Measurements from ENCODE around the gene TNFSF8.

The TNFSF8 gene

DNA sequence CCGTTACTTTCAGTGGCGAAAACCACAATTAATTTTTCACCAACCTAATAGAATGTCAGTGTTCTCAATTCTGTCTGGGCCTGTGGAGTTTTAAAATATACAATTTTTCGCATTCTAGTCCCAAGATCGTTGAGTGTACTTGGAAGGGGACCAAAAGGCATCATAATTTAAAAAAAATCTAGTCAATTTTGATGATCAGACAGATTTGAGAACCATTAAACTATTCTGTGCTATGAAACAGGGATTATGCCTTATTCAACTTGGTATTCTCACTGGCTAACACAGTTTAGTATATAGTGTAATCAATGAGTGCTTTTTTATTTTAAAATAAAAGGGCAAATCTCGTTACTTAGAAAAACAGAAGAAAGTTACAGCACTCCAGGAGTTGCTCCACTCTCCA is 63.1 kb downstream of the TNFSF8 start:
- TF ChIP-seq, protein P1, sequence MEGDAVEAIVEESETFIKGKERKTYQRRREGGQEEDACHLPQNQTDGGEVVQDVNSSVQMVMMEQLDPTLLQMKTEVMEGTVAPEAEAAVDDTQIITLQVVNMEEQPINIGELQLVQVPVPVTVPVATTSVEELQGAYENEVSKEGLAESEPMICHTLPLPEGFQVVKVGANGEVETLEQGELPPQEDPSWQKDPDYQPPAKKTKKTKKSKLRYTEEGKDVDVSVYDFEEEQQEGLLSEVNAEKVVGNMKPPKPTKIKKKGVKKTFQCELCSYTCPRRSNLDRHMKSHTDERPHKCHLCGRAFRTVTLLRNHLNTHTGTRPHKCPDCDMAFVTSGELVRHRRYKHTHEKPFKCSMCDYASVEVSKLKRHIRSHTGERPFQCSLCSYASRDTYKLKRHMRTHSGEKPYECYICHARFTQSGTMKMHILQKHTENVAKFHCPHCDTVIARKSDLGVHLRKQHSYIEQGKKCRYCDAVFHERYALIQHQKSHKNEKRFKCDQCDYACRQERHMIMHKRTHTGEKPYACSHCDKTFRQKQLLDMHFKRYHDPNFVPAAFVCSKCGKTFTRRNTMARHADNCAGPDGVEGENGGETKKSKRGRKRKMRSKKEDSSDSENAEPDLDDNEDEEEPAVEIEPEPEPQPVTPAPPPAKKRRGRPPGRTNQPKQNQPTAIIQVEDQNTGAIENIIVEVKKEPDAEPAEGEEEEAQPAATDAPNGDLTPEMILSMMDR (IDR thresholded peaks at IDR 0.05; ENCODE audit: control insufficient read depth, extremely low read depth, insufficient read depth), result no peak
- no peak for DNase-seq (ENCODE audit: low read depth)
- no peak overlapping the region for H3K4me3 ChIP-seq (ENCODE audit: low read depth, low read length)

DNA sequence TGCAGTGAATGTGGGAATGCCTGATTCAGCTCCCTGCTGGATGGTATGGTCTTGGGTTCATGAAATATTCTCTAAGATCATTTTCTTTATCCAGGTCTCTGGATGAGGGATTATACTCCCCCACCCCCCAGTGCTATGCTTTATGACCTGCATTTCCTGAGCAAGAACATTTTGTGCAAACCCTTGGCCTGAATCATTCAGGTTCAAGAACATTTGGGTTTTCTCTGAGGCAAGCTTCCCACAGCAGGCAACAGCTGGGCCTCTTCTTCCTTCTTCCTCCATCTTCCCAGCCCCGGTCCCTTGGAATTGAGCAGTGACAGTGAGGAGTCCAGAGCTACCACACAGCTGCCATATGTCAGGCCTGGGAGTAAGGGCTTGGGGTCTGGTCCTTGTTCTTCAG is 65.9 kb downstream of the TNFSF8 start:
- DNase-seq (ENCODE audit: low read depth), result no peak
- no peak overlapping the region for H3K4me3 ChIP-seq (ENCODE audit: low read depth, low read length)
- TF ChIP-seq, protein P1 (IDR thresholded peaks at IDR 0.05; ENCODE audit: control insufficient read depth, extremely low read depth, insufficient read depth), result no peak

DNA sequence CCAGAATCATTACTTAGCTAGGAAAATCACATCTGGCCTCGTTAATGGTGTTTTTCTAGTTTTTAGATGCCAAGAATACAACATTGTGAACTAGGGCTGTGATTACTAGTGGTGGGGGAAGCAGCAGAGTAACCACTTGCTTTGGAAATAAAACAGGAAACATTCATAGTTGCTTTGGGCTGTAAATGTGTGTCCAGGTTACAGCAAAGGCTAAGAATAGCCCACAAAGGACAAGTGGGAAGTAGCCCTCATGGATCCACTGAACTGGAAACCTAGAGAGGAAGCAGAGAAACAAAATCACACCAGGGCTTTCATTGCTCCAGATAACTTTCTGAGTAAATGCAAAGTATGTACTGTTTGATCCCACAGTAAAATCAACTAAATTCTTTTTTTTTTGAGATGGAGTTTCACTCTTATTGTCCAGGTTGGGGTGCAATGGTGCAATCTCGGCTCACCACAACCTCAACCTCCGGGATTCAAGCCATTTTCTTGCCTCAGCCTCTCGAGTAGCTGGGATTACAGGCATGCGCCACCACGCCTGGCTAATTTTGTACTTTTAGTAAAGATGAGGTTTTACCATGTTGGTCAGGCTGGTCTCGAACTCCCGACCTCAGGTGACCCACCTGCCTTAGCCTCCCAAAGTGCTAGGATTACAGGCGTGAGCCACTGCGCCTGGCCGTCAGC is 68.3 kb downstream of the TNFSF8 start:
- DNase-seq (ENCODE audit: low read depth), result no peak
- TF ChIP-seq, protein P1 (IDR thresholded peaks at IDR 0.05; ENCODE audit: control insufficient read depth, extremely low read depth, insufficient read depth), result no peak
- no peak overlapping the region for H3K4me3 ChIP-seq (ENCODE audit: low read depth, low read length)

DNA sequence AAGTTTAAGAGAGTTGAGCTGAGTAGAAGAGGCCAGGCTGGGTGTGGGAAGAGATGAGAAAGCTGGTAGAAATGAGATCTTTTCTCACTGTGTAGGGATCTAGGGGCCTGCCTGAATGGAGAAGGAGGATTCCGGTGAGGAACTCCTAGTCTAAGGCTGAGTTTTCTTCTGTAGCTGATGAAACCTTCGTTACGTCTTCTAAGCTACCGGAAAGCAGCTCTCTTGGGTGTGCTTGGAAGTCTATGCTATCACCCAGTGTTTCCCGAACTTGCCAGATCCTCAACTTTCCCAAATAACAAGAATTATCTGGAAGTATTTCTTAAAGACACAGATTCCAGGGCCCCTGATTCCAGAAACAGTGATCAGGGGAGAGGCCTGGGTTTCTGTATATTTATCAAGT is 69.1 kb downstream of the TNFSF8 start:
- H3K4me3 ChIP-seq (ENCODE audit: low read depth, low read length), result no peak overlapping the region
- TF ChIP-seq, protein P1 (IDR thresholded peaks at IDR 0.05; ENCODE audit: control insufficient read depth, extremely low read depth, insufficient read depth), result no peak
- DNase-seq (ENCODE audit: low read depth), result no peak

DNA sequence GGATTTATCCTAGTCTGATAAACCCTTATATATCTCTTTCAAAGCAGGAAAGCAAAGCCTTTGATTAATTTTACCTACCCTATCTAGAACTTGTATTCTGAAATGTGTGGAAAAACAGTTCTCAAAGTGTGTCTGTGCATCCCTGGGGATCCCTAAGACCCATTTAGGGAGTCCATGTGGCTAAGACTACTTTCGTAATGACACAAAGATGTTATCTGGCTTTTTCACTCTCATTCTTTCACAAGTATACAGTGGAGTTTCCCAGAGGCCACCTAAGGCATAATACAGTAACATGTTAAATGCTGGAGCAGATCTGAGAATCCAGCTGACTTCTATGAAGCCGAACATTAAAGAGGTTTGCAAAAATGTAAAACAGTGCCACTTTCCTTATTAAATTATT is 70.2 kb downstream of the TNFSF8 start:
- no peak overlapping the region for H3K4me3 ChIP-seq (ENCODE audit: low read depth, low read length)
- TF ChIP-seq, protein P1 (IDR thresholded peaks at IDR 0.05; ENCODE audit: control insufficient read depth, extremely low read depth, insufficient read depth), result no peak
- DNase-seq (ENCODE audit: low read depth), result no peak

DNA sequence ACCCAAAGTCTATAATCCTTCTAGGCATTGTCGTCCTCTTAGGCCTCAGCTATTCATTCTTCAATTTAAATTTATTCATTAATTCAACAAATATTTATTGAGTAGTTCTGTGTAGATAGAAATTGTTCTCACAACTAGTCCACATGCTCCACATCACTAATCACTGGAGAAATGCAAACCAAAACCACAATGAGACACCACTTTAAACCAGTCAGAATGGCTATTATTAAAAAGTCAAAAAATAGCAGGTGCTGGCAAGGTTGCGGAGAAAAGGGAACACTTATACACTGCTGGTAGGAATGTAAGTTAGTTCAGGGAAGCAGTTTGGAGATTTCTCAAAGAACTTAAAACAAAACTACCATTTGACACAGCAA is 73.5 kb downstream of the TNFSF8 start:
- H3K4me3 ChIP-seq (ENCODE audit: low read depth, low read length), result no peak overlapping the region
- DNase-seq (ENCODE audit: low read depth), result no peak
- TF ChIP-seq, protein P1 (IDR thresholded peaks at IDR 0.05; ENCODE audit: control insufficient read depth, extremely low read depth, insufficient read depth), result no peak
